Activated CD4-positive, alpha-beta T cell treated with anti-CD3 and anti-CD28 coated beads for 4 hours (primary cell): Measurements from ENCODE around the gene LRRC73.
"Not testable (repeated sequence)": the region's sequence is repeated elsewhere in the genome, so short reads cannot be mapped to it uniquely, and the experiment has no call there.

ENCODE experiments used
- DNase-seq, 2 donors: peaks; one replicate each; pipeline ENCODE4 v3.0.0-alpha.2; 2020

Gene LRRC73, protein sequence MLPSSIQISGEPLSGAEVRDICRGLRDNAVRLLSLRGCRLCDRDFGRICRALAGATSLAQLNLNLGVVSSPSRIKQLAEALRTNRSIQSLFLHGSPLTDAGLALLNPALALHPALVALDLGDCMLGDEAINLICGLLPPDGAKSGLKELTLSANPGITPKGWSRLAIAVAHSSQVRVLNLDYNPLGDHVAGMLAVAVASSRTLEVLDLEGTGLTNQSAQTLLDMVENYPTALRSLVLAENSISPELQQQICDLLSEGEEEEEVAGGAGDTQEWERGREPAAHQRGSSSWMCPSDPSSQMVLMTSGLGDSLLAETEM

DNA sequence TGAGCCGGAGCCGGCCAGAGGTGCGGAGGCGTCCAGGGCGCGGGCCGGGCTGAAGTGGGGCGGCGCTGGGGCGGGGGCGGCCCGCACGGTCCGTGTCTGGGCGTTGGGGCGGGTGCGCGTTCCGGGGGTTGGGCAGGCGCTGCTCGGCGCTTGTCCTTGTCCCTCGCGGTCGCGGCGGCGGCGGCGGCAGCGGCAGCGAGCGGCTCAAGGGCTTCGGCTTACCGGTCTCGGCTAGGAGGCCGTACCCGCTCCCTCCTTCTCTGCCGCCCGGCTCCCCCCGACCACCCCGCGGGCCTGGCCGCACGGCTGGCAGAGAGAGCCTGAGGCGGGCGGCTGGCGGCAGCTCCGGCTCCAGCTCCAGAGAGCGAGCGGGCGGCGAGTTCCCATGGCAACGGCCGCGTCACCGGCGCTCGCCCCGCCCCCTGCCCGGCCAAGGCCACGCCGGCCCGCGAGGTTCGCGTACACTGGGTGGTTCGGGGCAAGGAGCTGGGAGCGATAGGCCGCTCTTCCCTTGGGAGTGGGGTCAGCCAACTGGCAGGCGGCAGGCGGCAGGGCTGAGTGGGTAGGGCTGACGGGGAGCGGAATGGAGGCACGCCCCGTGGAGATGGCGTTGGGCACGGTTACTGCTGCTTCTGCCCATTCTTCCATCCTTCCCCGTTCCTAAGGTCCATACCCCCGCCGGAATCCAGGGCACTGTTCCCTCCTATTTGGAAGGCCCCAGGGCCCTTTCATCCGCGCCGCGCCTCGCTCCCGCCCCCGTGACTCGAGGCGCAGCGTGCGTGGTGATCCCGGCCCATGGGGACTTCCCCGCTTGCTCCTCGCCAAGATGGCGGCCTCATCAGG, at the start of gene LRRC73:
TSS of gene LRRC73 (minus strand) at position 363 of the 843 bp plus-strand sequence. CDS start 561 bp downstream, outside the sequence.
- peak; percentile 74 to 78 for DNase-seq

DNA sequence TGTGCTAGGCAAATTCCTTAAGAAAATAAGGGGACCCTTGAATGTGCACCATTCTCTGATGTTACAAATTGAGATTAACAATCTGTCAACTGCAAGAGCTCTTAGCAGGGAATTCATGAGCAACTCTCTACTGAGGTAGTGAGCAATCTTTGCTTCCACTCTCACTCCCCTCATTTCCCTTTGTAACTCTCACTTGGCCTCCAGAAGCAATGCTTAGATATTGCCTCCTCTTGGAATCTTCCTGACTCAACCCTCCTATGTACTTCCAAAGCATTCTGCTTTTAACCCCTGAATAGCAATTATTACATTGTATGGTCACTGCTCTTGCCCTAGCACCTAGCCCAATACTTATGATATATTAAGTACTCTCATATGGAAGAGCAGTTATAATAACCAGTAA, 49.2 kb upstream of the LRRC73 start:
- no peak for DNase-seq

DNA sequence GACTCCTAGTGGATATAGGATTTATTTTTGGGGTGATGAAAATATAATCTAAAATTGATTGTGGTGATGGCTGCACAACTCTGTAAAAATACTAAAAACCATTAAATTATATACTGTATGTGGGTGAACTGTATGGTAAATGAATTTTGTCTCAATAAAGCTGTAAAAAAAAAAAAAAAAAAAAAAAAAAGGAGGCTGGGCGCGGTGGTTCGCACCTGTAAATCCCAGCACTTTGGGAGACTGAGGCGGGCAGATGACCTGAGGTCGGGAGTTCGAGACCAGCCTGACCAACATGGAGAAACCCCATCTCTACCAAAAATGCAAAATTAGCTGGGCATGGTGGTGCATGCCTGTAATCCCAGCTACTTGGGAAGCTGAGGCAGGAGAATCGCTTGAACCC, 47.5 kb upstream of the LRRC73 start:
- DNase-seq: not testable (repeated sequence)

DNA sequence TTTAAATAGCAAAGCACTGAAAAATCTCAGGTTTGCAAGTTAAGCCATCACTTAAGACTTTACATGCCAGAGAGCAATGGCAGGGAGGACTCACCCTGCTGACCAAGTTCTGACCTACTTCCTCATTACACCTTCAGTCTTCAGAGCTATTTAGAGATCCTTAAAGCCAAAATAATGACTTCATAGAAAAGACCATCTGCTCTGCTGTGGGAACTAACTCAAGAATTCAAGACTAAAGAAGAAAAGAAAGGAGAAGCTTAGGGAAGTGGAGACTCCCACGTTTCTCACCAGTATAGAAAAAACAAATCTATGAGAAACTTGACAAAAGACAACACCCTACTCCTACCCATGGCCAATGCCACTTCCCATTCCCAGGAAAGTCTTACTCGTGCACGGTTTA, 37.1 kb upstream of the LRRC73 start:
- no peak for DNase-seq

DNA sequence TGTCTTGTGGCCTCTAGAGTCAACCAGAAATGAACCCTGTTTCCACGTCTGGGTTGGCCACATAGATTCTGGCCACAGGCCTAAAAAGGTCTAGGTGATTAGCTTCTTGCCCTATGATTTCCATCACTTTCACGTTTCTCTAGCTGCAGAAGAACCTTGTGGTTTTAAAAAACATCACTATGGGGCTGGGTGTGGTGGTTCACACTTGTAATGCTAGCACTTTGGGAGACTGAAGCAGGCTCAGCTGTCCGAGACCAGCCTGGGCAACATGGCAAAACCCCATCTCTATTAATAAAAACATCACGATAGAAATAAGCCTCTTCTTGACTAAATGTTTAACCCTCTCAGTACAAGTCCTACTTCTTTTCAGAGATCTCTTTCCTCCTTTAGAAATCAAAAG, 34.3 kb upstream of the LRRC73 start:
- DNase-seq: no peak

DNA sequence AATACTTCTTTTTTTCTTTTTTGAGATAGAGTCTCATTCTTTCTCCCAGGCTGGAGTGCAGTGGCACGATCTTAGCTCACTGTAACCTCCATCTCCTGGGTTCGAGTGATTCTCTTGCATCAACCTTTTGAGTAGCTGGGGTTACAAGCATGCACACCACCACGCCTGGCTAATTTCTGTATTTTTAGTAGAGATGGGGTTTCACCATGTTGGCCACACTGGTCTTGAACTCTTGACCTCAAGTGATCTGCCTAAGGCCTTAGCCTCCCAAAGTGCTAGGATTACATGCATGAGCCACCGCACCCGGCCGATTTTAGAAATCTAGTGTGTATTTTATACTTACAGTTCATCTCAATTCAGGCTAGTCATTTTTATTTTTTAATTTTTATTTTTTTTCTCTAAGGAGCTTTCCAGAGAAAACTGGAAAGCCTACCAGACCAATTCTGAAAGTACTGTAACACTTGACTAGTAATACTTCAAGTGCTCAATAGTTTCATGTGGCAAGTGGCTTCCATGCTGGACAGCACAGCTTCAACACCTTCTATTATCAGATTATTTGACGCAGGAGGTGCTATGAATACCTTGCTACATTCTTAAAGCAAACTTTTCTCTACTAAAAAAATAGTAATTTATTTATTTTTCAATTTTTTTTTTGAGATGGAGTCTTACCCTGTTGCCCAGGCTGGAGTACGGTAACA, 31.8 kb upstream of the LRRC73 start:
- no peak for DNase-seq

DNA sequence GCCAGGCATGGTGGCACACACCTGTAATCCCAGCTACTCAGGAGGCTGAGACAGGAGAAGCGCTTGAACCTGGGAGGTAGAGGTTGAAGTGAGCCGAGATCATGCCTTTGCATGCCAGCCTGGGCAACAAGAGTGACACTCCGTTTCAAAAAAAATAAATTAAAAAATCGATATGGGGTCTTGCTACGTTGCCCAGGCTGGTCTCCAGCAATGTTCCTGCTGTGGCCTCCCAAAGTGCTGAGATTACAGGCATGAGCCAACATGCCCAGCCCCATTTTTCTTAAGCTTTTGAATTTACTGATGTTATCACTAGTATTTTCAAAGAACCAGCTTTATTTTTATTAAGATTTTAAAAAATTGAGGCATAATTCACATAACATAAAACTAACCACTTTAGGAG, 30.4 kb upstream of the LRRC73 start:
- DNase-seq: no peak

DNA sequence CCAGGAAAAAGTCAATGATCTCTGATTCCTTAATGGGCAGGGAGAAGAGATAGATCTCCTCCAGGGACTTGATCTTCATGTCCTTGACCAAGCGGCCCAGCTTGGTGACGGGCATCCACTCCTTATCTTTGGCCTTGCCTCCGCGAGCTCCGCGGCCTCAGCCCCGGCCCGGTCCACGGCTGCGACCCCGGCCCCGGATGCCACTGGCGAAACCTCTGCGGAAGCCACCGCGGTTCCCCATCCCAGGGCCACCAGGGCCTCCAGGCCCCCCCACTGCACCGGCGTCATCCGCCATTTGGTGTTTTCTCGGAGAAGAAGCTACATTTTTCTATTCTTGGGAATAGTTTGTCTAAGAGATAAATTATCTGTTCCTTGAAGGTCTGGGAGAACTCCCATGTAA, 29.3 kb upstream of the LRRC73 start:
- DNase-seq: not testable (repeated sequence)

DNA sequence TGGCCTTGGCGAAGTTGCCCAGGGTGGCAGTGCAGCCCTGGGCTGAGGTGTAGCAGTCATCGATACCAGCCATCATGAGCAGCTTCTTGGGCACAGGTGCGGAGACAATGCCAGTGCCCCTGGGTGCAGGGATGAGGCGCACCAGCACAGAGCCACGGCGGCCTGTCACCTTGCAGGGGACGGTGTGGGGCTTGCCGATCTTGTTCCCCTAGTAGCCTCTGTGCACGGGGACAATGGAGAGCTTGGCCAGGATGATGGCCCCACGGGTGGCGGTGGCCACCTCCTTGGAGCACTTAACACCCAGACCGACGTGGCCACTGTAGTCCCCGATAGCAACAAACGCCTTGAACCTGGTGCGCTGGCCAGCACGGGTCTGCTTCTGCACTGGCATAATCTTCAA, 28.8 kb upstream of the LRRC73 start:
- not testable (repeated sequence) for DNase-seq

DNA sequence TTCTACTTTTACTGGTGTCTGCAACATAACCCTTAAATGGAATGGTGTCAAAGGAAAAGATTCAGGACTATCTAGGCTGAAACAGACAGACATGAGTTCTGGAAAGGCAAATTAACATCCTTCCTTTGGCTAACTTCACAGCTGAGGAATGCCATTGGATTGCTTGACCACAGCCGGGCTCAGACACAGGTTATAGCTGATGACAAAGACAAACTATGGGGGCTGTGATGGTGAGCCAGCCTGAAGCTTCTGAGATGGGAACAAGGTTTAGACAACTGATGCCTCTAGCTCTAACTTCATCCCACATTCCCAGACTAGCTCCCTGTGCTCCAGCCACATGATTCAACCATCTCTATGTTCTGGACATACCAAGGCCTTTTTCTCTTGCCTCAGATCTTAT, 22.1 kb upstream of the LRRC73 start:
- no peak for DNase-seq

DNA sequence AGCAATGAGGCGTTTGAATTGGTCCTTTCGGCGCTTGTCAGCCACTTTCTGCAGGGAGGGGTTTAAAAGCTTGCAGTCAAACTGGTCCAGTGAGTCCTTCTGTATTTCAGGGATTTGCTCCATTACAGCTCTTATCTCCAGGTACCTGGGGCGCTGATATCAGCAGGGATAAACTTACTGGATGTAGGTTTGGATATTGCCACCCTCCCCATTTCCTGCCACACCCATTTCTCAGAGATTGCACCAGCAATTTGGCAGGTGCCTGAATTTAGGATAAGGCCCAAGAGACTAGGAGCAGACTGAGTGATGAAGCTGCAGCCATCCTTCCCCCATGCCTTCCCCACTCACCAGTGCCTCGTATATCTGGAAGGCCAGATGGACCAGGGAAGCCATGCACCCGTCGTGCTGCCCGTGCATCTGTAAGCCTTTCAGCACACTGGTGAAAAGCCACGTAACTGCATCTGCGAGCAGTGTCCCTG, 14.4 kb upstream of the LRRC73 start:
- DNase-seq: no peak

DNA sequence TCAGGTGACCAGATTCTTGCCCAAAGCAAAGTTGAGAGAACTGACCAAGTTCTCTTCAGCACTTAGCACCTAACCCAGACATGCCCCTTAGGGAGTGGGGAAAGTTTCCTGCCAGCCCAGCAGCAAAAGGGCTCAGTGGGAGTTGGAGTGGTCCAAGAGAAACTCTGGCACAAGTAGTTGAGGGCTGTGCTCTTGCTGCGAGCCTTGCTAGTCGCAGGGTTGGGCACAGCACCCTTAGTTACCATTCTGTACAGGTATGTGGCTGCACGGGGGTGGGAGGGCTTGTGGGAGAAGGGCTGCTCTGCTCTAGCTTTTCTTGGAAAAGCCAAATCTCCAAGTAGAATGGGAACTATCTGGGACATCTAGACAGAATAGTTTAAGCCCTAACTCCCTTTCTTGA, 13.1 kb upstream of the LRRC73 start:
- DNase-seq: no peak

DNA sequence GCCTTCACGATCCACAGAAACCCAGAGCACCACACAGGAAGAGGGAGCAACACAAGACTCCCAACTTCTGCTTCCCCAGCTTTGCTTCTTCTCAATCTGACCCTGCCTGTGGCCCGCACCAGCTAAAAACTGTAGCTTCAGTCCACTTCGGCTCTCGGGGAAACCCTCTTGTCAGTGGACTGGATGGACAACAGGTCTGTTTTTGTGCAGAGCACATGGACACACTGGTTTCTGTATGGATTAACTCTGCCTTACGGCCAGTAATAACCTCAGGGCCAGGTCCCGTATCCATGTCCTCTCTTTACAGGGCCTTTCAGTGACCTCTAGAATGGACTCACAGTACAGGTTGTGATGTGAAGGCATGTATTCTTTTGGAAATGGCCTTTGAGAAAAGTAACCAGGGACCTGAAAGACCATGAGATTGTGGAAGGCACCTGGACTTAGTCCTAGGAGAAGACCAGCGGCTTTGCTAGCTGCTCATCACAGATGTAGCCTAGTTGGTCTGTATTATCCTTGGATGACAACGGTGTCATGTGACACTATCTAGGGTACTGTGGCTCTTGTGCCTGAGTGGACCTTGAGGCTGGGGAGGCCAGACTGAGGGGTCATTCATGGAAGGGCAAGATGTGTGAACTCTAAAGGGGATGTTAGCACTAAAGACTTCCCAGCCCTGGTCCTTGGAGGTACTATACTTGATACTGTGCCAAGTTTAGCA, 12.6 kb upstream of the LRRC73 start:
- DNase-seq: no peak

DNA sequence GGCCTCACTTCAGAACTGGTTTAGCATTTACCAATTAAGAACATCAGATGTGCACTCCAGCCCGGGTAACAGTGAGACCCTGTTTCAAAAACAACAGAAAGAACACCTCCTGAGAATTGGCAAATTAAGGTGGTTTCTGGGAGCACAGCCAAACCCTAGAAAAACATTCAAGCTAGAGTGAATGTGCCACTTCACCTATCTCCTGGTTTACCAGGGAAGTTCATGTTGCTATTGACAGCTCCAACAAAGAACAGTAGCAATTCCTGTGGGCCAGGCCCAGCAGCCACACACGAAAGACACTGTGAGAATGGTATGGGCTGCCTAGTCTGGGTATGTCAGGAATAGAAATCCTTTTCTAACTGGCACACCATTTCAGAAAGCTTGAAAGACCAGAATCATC, 11.7 kb upstream of the LRRC73 start:
- DNase-seq: no peak

DNA sequence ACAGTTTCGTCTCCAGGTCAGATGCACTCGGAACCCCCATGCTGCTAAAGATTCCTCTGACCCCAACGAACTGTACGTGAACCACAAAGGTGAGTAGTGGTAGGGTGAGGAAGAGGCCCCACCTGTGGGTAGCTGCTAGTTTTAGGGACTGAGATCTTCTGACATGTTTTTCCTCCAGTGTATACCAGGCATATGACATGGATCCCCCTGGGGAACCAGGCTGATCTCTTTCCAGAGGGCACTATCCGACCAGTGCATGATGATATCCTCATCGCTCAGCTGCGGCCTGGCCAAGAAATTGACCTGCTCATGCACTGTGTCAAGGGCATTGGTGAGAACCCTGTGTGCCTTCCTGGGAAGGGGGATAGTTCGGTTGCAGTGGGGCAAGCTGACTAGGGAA, 10.0 kb upstream of the LRRC73 start:
- DNase-seq: no peak

DNA sequence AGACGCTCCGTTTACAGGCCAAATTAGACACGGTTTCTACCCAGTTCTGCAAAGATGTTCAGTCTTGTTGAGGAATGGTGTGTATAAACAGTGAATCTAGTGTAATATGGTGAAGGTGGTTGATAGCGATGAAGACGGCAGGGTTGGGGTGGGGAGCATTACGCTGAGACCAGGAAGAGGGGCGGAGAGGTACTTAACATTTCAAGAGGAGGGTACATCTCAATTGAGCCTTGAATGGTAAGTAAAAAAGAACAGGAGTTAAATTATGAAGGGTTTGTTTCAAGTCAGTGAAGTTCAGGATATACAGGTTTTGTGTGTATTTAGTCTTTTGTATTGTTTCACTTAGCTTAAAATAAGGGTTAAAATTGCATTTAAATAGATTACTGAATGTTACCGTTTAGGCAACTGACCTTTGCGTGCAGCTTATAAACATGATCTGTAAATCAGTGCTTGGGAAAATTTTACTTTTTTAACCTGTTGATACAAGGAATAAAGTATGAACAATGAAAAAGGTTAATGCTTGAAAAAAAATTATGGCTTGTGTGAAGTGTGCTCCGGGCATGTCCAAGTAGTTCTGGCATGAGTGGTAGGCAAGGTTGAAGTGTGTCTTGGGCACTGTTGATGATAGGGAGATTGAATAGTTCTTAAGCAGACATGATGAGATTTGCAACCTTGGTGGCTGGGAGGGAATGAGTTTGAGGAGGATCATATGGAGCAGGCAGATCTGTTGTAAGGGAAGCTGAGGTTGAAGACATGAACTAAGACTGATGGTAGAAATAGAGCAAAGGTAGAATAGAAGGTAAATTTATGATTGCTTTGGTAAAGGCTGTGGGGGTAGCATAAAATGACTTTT, 7.6 kb upstream of the LRRC73 start:
- DNase-seq: no peak

DNA sequence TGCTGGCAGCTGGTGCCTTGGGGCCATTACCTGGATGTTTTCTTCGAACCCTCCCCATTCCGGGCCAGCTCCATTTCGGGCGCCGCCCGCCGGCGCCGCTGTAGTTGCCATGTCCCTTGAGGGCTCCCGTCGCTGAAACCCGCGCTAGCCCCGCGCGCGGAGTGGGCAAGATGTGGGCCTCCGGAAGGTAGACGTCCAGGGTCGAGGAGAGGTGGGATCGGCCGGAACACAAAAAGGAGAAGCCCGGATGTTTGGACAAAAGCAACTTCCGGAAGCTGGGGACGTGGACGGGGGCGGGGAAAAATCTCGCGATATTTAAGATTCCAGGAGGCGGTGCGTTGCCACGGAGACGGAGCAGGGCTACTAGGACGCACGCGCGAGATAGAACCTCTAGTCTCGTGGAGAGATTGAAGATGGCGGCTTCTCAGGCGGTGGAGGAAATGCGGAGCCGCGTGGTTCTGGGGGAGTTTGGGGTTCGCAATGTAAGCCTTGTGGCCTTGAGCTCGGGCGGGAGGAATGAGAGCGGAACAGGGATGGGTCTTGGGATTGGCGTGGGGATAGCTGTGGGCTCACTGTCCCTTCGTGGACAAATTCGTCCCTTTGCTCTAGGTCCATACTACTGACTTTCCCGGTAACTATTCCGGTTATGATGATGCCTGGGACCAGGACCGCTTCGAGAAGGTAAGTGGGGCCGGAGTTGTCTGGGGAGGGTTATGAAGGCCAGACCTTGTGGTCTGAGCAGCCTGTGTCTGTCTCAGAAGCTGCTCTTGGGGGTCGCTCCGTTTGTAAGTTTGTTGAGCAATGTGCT, 6.8 kb upstream of the LRRC73 start, which contains the start of the genes POLR1C and YIPF3:
TSS of gene POLR1C (plus strand) at position 393 of the 808 bp plus-strand sequence. CDS start at position 414, 21 bp downstream.
TSS of gene YIPF3 (minus strand) at position 230 of the 808 bp plus-strand sequence. CDS start at position 111, 119 bp downstream.
- DNase-seq: peak; percentile 96 to 97

DNA sequence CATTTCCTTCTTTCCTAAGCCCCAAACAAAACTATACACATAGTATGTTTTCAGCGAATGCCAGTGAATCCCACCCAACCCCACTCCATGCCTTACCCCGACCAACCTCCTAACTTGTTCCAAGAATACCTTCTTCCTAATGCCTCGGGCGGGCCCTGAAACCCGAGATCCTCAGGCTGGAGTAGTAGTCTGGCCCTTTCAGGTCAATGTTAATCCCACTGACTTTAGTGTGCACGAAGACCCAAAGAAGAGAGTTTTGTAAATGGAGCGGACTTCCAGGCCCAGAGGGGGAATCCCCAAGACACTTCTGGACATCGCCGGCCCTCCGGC, 6.2 kb upstream of the LRRC73 start:
- DNase-seq: no peak

DNA sequence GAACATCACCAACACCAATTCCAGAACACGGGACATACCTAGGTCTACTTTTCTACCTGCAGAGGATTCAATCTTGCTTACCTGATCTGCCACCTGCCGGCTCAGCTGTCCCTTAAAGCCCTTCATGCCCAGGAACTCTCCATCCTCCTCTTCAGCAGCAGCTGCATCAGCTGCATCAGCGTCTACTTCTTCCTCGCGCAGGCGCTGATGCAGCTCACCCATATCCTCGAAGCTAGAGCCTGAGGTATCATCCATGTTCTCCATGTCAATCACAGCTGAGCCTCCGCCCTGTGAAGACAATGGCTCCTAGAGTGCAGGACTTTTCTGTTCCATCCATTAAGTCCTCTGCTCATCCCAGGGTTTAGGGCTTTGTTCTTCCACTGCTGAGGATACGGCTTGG, 5.7 kb upstream of the LRRC73 start:
- DNase-seq: no peak

DNA sequence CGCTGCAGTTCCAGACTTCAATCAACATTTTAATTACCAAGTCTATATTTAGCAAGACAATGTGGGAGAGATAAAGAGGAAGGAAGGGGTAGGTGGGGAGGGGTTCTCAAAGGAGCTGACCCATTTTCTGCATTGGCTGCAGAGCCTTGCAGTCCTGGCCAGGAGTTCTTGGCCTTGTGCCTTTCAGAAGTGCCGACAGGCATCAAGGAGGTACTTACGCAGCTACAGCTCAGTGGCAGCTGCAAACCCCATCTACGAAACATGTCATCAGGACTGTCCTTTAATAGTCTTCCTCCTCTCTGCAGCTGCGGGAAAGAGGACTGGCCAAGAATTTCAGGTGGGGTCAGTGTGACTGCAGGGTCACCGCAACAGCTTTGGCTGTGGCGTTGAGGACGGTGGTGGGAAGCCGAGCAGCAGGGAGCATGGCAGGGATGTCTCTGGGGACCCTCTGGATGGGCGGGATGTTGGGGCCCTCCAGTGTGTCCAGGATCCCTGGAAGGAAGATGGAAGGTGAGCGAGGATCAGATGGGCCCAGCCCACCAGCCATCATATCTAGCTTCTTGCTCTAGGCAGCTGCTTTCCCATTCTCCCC, 1.8 kb upstream of the LRRC73 start:
- no peak for DNase-seq

DNA sequence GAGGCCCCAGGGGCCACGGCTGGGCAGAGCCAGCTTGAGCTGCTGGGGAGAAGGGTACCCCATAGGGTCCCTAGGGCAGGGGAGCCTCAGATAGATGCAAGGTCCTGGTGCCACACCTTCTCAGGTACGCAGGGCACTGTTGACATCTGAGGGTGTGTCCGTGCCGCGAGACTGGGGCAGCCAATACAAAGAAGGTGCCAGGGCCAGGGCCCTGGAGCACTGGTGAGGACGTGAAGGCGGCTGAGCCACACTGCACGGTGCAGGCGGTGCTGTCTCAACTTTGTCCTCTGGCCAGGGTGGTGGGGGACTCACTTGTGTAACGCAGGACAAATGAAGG, 649 bp upstream of the LRRC73 start:
- no peak for DNase-seq
